OCI-LY1 (cell line): ENCODE data around the gene ZCCHC14.

Experiments
- H2AFZ ChIP-seq: fragments of 200-600 bp; sonication (generic), shearing (Covaris generic); 2 replicates; pipeline ENCODE4 v1.6.0; 2014; ENCODE audit warnings: antibody characterized with exemption, mild to moderate bottlenecking, low read length
- H3F3A ChIP-seq: fragments of 200-600 bp; sonication (generic), shearing (Covaris generic); 2 replicates; pipeline ENCODE4 v1.6.0; 2014; ENCODE audit warnings: mild to moderate bottlenecking, antibody characterized with exemption, low read length, moderate library complexity; ENCODE audit not compliant: insufficient read depth
- H3K27ac ChIP-seq: fragments of 200-600 bp; sonication (generic); 2 replicates; pipeline ENCODE4 v1.5.1; 2014; ENCODE audit warnings: low read length, mixed run types, mild to moderate bottlenecking, low read depth; ENCODE audit not compliant: poor library complexity, severe bottlenecking
- H3K27me3 ChIP-seq: fragments of 200-600 bp; sonication (generic); 2 replicates; pipeline ENCODE4 v1.6.0; 2014; ENCODE audit warnings: antibody characterized with exemption, mild to moderate bottlenecking, low read length, moderate library complexity; ENCODE audit not compliant: insufficient read depth
- H3K36me3 ChIP-seq: fragments of 200-600 bp; sonication (generic); 2 replicates; pipeline ENCODE4 v1.6.1; 2014; ENCODE audit warnings: mild to moderate bottlenecking, antibody characterized with exemption, low read length, moderate library complexity, mixed read lengths; ENCODE audit not compliant: insufficient read depth
- H3K4me1 ChIP-seq: fragments of 200-600 bp; sonication (generic); 2 replicates; pipeline ENCODE4 v1.5.1; 2014; ENCODE audit warnings: mild to moderate bottlenecking, low read length, moderate library complexity; ENCODE audit not compliant: insufficient read depth, severe bottlenecking
- H3K4me2 ChIP-seq: fragments of 200-600 bp; sonication (generic), shearing (Covaris generic); 2 replicates; pipeline ENCODE4 v1.6.1; 2014; ENCODE audit warnings: low read length
- H3K4me3 ChIP-seq: fragments of 200-600 bp; sonication (generic); 2 replicates; pipeline ENCODE4 v1.5.1; 2014; ENCODE audit warnings: low read length, low read depth, mild to moderate bottlenecking, mixed read lengths; ENCODE audit not compliant: poor library complexity, severe bottlenecking
- H3K79me2 ChIP-seq: fragments of 200-600 bp; shearing (Covaris generic); 2 replicates; pipeline ENCODE4 v1.6.1; 2016; ENCODE audit warnings: mixed run types, low read length, mixed read lengths; ENCODE audit not compliant: insufficient read depth
- H3K9ac ChIP-seq: fragments of 200-600 bp; sonication (generic), shearing (Covaris generic); 2 replicates; pipeline ENCODE4 v1.6.1; 2014; ENCODE audit warnings: mild to moderate bottlenecking, low read length, mixed read lengths
- H3K9me2 ChIP-seq: fragments of 200-600 bp; sonication (generic), shearing (Covaris generic); 2 replicates; pipeline ENCODE4 v1.6.1; 2014; ENCODE audit warnings: low read depth, mild to moderate bottlenecking, low read length, mixed read lengths
- H3K9me3 ChIP-seq: fragments of 200-600 bp; shearing (Covaris generic); 2 replicates; pipeline ENCODE4 v1.6.1; 2014; ENCODE audit warnings: low read length, mixed read lengths
- H4K20me1 ChIP-seq: fragments of 200-600 bp; sonication (generic), shearing (Covaris generic); 2 replicates; pipeline ENCODE4 v1.6.0; 2016; ENCODE audit warnings: mild to moderate bottlenecking, low read length; ENCODE audit not compliant: insufficient read depth
- EZH2 ChIP-seq: fragments of 200-600 bp; sonication (generic), shearing (Covaris generic); IDR thresholded peaks from 2 replicates; pipeline ENCODE4 v1.8.0; 2017; ENCODE audit warnings: borderline replicate concordance, mixed run types, mild to moderate bottlenecking, antibody characterized with exemption, low read length, moderate library complexity, mixed read lengths
- TF ChIP-seq, protein P1 (sequence below): fragments of 200-600 bp; sonication (generic), shearing (Covaris generic); IDR thresholded peaks from 2 replicates; pipeline ENCODE4 v1.5.1; 2017; ENCODE audit warnings: mild to moderate bottlenecking, antibody characterized with exemption, low read length, moderate library complexity, mixed read lengths

The ZCCHC14 gene

DNA sequence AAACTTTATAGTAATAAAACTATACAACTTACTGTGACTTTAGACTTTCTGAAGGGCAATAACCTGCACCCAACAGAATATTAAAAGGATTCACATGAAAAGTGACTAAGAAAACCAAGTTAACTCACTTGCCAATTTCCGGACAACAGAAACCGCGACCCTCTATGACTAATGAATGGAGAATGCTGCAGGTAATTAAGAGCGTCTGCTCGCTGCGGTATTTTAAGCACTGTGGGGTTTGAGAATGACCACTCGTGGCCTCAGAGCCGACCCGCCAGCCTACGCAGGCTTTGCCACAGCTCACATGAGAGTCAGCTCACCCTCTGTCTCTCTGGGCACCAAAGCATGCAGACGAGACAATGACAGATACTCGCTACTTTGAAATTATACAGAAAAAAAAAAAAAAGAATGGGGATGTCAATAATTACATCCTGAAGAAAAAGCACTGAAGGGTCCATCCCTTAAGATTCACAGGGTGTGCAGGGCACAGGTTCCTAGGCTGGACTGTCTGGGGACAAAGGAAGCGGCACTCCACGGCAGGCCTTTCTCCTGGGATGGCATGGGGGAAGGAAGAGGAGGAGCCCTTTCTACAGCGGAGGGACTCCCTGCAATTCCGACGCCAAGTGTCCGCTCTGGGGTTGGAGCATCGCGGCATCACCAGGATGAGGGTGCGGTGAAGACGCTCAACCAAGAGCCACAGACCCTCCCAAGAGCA is 35.0 kb downstream of the ZCCHC14 start:
- Histone ChIP-seq H3K79me2 (no peaks in the 10 kb centered on the region), H3K27me3 (no peaks in the 10 kb centered on the region), H3K27ac (no peak overlapping the region), H4K20me1 (no peaks in the 10 kb centered on the region), H3K9me3 (no peaks in the 10 kb centered on the region), H2AFZ (no peak overlapping the region), H3K4me3 (no peak overlapping the region), H3K36me3 (peaks cover 44% of the 10 kb centered on the region; the same call in 1 of the 2 replicates), H3F3A (no peaks in the 10 kb centered on the region), H3K4me1 (no peaks in the 10 kb centered on the region), H3K9ac (no peak overlapping the region), H3K9me2 (no peaks in the 10 kb centered on the region), H3K4me2 (no peak overlapping the region)
- TF ChIP-seq, protein P1, sequence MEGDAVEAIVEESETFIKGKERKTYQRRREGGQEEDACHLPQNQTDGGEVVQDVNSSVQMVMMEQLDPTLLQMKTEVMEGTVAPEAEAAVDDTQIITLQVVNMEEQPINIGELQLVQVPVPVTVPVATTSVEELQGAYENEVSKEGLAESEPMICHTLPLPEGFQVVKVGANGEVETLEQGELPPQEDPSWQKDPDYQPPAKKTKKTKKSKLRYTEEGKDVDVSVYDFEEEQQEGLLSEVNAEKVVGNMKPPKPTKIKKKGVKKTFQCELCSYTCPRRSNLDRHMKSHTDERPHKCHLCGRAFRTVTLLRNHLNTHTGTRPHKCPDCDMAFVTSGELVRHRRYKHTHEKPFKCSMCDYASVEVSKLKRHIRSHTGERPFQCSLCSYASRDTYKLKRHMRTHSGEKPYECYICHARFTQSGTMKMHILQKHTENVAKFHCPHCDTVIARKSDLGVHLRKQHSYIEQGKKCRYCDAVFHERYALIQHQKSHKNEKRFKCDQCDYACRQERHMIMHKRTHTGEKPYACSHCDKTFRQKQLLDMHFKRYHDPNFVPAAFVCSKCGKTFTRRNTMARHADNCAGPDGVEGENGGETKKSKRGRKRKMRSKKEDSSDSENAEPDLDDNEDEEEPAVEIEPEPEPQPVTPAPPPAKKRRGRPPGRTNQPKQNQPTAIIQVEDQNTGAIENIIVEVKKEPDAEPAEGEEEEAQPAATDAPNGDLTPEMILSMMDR: no peak
- no peak for TF ChIP-seq EZH2

DNA sequence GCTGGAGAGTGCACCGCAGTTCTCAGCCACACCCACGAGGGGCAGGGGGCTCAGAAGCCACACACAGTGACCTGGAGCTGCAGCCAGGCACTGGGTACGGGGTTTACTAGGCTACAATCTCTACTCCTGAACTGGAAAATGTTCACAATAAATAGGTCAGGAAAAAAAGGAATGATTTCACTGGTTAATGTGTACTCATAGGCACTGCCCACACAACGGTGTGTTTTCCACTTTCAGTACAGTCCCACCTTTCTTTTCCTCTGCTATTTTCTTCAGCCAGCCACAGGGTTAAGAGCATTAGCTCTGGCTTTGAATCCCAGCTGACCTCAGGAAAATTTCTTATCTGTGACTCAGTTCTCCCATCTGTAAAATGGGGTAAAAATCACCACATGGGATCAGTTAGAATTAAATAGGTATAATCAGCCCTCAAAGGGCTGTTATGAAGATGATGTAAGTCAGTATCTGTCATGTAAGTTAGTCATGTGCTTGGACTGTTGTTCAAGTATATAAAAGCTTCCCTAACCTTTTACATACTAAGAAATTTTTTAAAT is 35.7 kb downstream of the ZCCHC14 start:
- Histone ChIP-seq H3K9me2 (no peaks in the 10 kb centered on the region), H3K79me2 (no peaks in the 10 kb centered on the region), H3K4me3 (no peak overlapping the region), H3K4me2 (no peak overlapping the region), H3K27ac (no peak overlapping the region), H3K27me3 (no peaks in the 10 kb centered on the region), H3K4me1 (no peaks in the 10 kb centered on the region), H3F3A (no peaks in the 10 kb centered on the region), H3K36me3 (peaks cover 51% of the 10 kb centered on the region), H4K20me1 (no peaks in the 10 kb centered on the region), H3K9me3 (no peaks in the 10 kb centered on the region), H2AFZ (no peak overlapping the region), H3K9ac (no peak overlapping the region)
- no peak for TF ChIP-seq EZH2

DNA sequence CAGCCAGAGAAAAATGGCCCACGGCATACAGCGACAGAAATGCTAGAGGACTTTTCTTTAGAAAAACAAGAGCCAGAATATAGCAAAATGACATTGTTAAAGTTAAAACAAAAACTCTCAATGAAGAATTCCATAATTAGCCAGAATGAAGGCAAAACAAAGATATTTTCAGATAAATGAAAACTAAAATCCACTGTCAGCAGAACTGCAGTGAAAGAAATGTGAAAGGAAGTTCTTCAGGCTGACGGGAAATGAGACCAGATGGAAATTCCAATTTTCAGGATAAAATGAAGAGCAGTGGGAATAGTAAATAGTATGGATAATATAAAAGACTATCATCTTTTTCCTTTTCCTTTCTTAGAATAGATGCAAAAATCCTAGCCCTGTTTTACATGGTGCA is 38.4 kb downstream of the ZCCHC14 start:
- H3K9me3 ChIP-seq: no peaks in the 10 kb centered on the region
- H3K36me3 ChIP-seq: peaks cover 61% of the 10 kb centered on the region
- no peaks in the 10 kb centered on the region for H4K20me1 ChIP-seq

More for the DNA sequence above, 38.4 kb downstream of the ZCCHC14 start:
- no peak overlapping the region for H3K27ac ChIP-seq
- no peak overlapping the region for H3K4me3 ChIP-seq
- H3K9ac ChIP-seq: no peak overlapping the region
- no peaks in the 10 kb centered on the region for H3K4me1 ChIP-seq
- no peak overlapping the region for H3K4me2 ChIP-seq
- H3F3A ChIP-seq: no peaks in the 10 kb centered on the region
- H3K27me3 ChIP-seq: no peaks in the 10 kb centered on the region
- no peaks in the 10 kb centered on the region for H3K9me2 ChIP-seq
- H3K79me2 ChIP-seq: no peaks in the 10 kb centered on the region
- TF ChIP-seq, protein P1: no peak
- TF ChIP-seq EZH2: no peak
- H2AFZ ChIP-seq: no peak overlapping the region
